M059J (cell line): ENCODE measurements around the gene SSR3. TPM values are rescaled to one million over a fixed set of nuclear protein-coding genes. Genes with fewer than 3 reads are reported as not detected.

Source experiments
- DNase-seq: peaks from one replicate; pipeline ENCODE4 v3.0.0-alpha.2; 2012; ENCODE audit warnings: low read depth
- total RNA-seq: library from RNA; depleted of rRNA; stranded (reverse); fragments of >200 nt; shearing (Covaris generic); gene quantifications from 2 replicates; pipeline ENCODE4 v1.2.3, GENCODE V29; 2014

Gene SSR3
- total RNA-seq, 1 experiment from 2014 or later = 378 TPM

GRCh38 chr3:156536524-156537316, 18.2 kb downstream of the SSR3 start:
- DNase-seq = peak; percentile 12

GRCh38 chr3:156535798-156536197, 19.1 kb downstream of the SSR3 start:
- peak; percentile 20 for DNase-seq

GRCh38 chr3:156535162-156535627, 19.7 kb downstream of the SSR3 start:
- DNase-seq = peak; percentile 99

GRCh38 chr3:156533205-156533604, 21.7 kb downstream of the SSR3 start:
- no peak for DNase-seq

GRCh38 chr3:156532730-156533129, 22.2 kb downstream of the SSR3 start:
- DNase-seq = no peak

GRCh38 chr3:156530980-156531379, 23.9 kb downstream of the SSR3 start:
- no peak for DNase-seq

- no peak for DNase-seq
These were observed 27.9 kb downstream of the SSR3 start for GRCh38 chr3:156527060-156527459.

GRCh38 chr3:156525808-156526207, 29.1 kb downstream of the SSR3 start:
- peak; percentile 52 for DNase-seq

GRCh38 chr3:156522673-156523072, 32.2 kb downstream of the SSR3 start:
- DNase-seq = peak; percentile 23

- DNase-seq = no peak
These were observed 35.2 kb downstream of the SSR3 start for GRCh38 chr3:156519758-156520162.

GRCh38 chr3:156518726-156519125, 36.2 kb downstream of the SSR3 start:
- DNase-seq = no peak

GRCh38 chr3:156516961-156517360, 38.0 kb downstream of the SSR3 start:
- DNase-seq = no peak

- no peak for DNase-seq
These were observed 38.6 kb downstream of the SSR3 start for GRCh38 chr3:156516284-156516683.

- peak; percentile 51 for DNase-seq
These were observed 41.3 kb downstream of the SSR3 start for GRCh38 chr3:156513619-156514018.

GRCh38 chr3:156511987-156512677, 42.8 kb downstream of the SSR3 start:
- no peak for DNase-seq

GRCh38 chr3:156509189-156510174, 45.4 kb downstream of the SSR3 start:
- peak; percentile 72 for DNase-seq

- DNase-seq = peak; percentile 11
These were observed 47.6 kb downstream of the SSR3 start for GRCh38 chr3:156507285-156507684.

- DNase-seq = no peak
These were observed 56.6 kb downstream of the SSR3 start for GRCh38 chr3:156498307-156498706.

GRCh38 chr3:156497326-156497725, 57.6 kb downstream of the SSR3 start:
- no peak for DNase-seq

- DNase-seq = no peak
These were observed 59.1 kb downstream of the SSR3 start for GRCh38 chr3:156495816-156496215.

GRCh38 chr3:156493887-156494286, 61.0 kb downstream of the SSR3 start:
- no peak for DNase-seq

- no peak for DNase-seq
These were observed 62.1 kb downstream of the SSR3 start for GRCh38 chr3:156492801-156493261.
